Cardiac muscle cell (in vitro differentiated cells and primary cell): ENCODE results near the gene EIF1B. TPM values are rescaled to one million over a fixed set of nuclear protein-coding genes. Genes with fewer than 3 reads are reported as not detected.

Source experiments
- DNase-seq, 2 donors: peaks; one replicate each; pipeline versions ENCODE4 v3.0.0 to v3.0.0-alpha.2; 2010 to 2017; ENCODE audit warnings: low read depth in 1 of 2, low spot score in 1 of 2
- H3K27ac ChIP-seq: fragments of 200-600 bp; sonication (generic); 2 replicates; pipeline ENCODE4 v1.5.1; 2016
- H3K27me3 ChIP-seq: fragments of 200-600 bp; sonication (generic); 2 replicates; pipeline ENCODE4 v1.6.0; 2016; ENCODE audit warnings: control low read depth
- H3K36me3 ChIP-seq: fragments of 200-600 bp; sonication (generic); 2 replicates; pipeline ENCODE4 v1.5.1; 2016; ENCODE audit warnings: control low read depth
- H3K4me1 ChIP-seq: fragments of 200-600 bp; sonication (generic); 2 replicates; pipeline ENCODE4 v1.8.1; 2017; ENCODE audit warnings: low read depth, mild to moderate bottlenecking, mixed run types
- H3K4me3 ChIP-seq: fragments of 200-600 bp; sonication (generic); 2 replicates; pipeline ENCODE4 v1.5.1; 2016; ENCODE audit warnings: mild to moderate bottlenecking
- H3K9me3 ChIP-seq: fragments of 200-600 bp; sonication (generic); 2 replicates; pipeline ENCODE4 v1.5.1; 2017; ENCODE audit warnings: low read depth, mild to moderate bottlenecking, control low read depth
- CTCF ChIP-seq: IDR thresholded peaks from 2 replicates; pipeline ENCODE4 v1.5.1; 2012; ENCODE audit warnings: low read depth, mild to moderate bottlenecking, low read length
- polyA plus RNA-seq: library from polyadenylated mRNA; unstranded; fragments of >200 nt; fragmentation: Nextera tagmentation; extraction: Ambion mirVana; gene quantifications from 2 replicates; pipeline ENCODE4 v1.2.1, GENCODE V29; 2016
- total RNA-seq: library from RNA; depleted of rRNA; stranded (reverse); fragments of >200 nt; gene quantifications from 2 replicates; pipeline ENCODE4 v1.2.3, GENCODE V29; 2016

EIF1B gene
- total and polyA plus RNA-seq, 2 experiments from 2014 or later: 23.3 to 187 TPM

- H3K36me3 ChIP-seq: peaks cover 8% of the 10 kb centered on the region
- H3K27ac ChIP-seq: no peak overlapping the region
- no peaks in the 10 kb centered on the region for H3K27me3 ChIP-seq
- H3K4me3 ChIP-seq: no peak overlapping the region
- peak; percentile 79 for TF ChIP-seq CTCF
- peaks cover 4% of the 10 kb centered on the region for H3K4me1 ChIP-seq
- peak; percentile 78 to 81 for DNase-seq
- no peaks in the 10 kb centered on the region for H3K9me3 ChIP-seq
These were observed 7.8 kb downstream of the EIF1B start for GRCh38 chr3:40317061-40317855.

- Histone ChIP-seq H3K27me3 (no peaks in the 10 kb centered on the region), H3K9me3 (no peaks in the 10 kb centered on the region), H3K4me1 (no peaks in the 10 kb centered on the region), H3K36me3 (no peaks in the 10 kb centered on the region), H3K4me3 (no peak overlapping the region), H3K27ac (no peak overlapping the region)
- TF ChIP-seq CTCF: no peak
- no peak for DNase-seq
These were observed 12.3 kb downstream of the EIF1B start for GRCh38 chr3:40321818-40322217.

GRCh38 chr3:40323946-40324345 lies 14.4 kb downstream of the EIF1B start:
- no peaks in the 10 kb centered on the region for H3K9me3 ChIP-seq
- no peak for DNase-seq
- peaks cover 3% of the 10 kb centered on the region for H3K4me1 ChIP-seq
- no peak overlapping the region for H3K4me3 ChIP-seq
- no peaks in the 10 kb centered on the region for H3K27me3 ChIP-seq
- no peaks in the 10 kb centered on the region for H3K36me3 ChIP-seq
- TF ChIP-seq CTCF: no peak
- no peak overlapping the region for H3K27ac ChIP-seq

- no peaks in the 10 kb centered on the region for H3K36me3 ChIP-seq
- DNase-seq: no peak
- no peak overlapping the region for H3K4me3 ChIP-seq
- H3K27me3 ChIP-seq: no peaks in the 10 kb centered on the region
- peaks cover 3% of the 10 kb centered on the region for H3K4me1 ChIP-seq
- no peak for TF ChIP-seq CTCF
- no peak overlapping the region for H3K27ac ChIP-seq
- no peaks in the 10 kb centered on the region for H3K9me3 ChIP-seq
These were observed 15.1 kb downstream of the EIF1B start for GRCh38 chr3:40324621-40325020.

GRCh38 chr3:40325465-40325864 lies 16.0 kb downstream of the EIF1B start:
- Histone ChIP-seq H3K36me3 (no peaks in the 10 kb centered on the region), H3K27ac (no peak overlapping the region), H3K27me3 (no peaks in the 10 kb centered on the region), H3K4me1 (peaks cover 3% of the 10 kb centered on the region), H3K9me3 (no peaks in the 10 kb centered on the region), H3K4me3 (no peak overlapping the region)
- TF ChIP-seq CTCF: no peak
- no peak for DNase-seq
